COLO829 (cell line): ENCODE results near the gene MEGF11.
"Not testable (repeated sequence)": the region's sequence is repeated elsewhere in the genome, so short reads cannot be mapped to it uniquely, and the experiment has no call there.

ENCODE experiments used
- DNase-seq: peaks from one replicate; pipeline ENCODE4 v3.0.0; 2012; ENCODE audit warnings: low spot score

MEGF11 gene

GRCh38 chr15:66275352-66275751 is 21.8 kb upstream of the MEGF11 start:
- no peak for DNase-seq

GRCh38 chr15:66270932-66271331 is 17.4 kb upstream of the MEGF11 start:
- no peak for DNase-seq

GRCh38 chr15:66269326-66270090 is 16.0 kb upstream of the MEGF11 start:
- DNase-seq = peak; percentile 69

- DNase-seq = no peak
Measured at GRCh38 chr15:66264859-66265513, 11.4 kb upstream of the MEGF11 start.

- DNase-seq = not testable (repeated sequence)
Measured at GRCh38 chr15:66262837-66263236, 9.3 kb upstream of the MEGF11 start.

- no peak for DNase-seq
Measured at GRCh38 chr15:66261056-66261455, 7.5 kb upstream of the MEGF11 start.

- no peak for DNase-seq
Measured at GRCh38 chr15:66256692-66257091, 3.1 kb upstream of the MEGF11 start.

- no peak for DNase-seq
Measured at GRCh38 chr15:66254951-66255676, 1.6 kb upstream of the MEGF11 start.

- DNase-seq = no peak
Measured at GRCh38 chr15:66254089-66254950, 770 bp upstream of the MEGF11 start.

GRCh38 chr15:66252685-66253417 is 699 bp downstream of the MEGF11 start:
- DNase-seq = no peak

- no peak for DNase-seq
Measured at GRCh38 chr15:66251790-66252684, 1.5 kb downstream of the MEGF11 start.

GRCh38 chr15:66251065-66251789 is 2.3 kb downstream of the MEGF11 start:
- no peak for DNase-seq

GRCh38 chr15:66249605-66250174 is 3.9 kb downstream of the MEGF11 start:
- DNase-seq = no peak

GRCh38 chr15:66246937-66247336 is 6.6 kb downstream of the MEGF11 start:
- no peak for DNase-seq

GRCh38 chr15:66245832-66246231 is 7.7 kb downstream of the MEGF11 start:
- DNase-seq = not testable (repeated sequence)

GRCh38 chr15:66241908-66242285 is 11.7 kb downstream of the MEGF11 start:
- DNase-seq = no peak

GRCh38 chr15:66241087-66241907 is 12.3 kb downstream of the MEGF11 start:
- no peak for DNase-seq

- DNase-seq = no peak
Measured at GRCh38 chr15:66240240-66240794, 13.2 kb downstream of the MEGF11 start.
